Measurements from ENCODE around the gene NOX3.
"Not testable (repeated sequence)": the region's sequence is repeated elsewhere in the genome, so short reads cannot be mapped to it uniquely, and the experiment has no call there.

The NOX3 gene

DNA sequence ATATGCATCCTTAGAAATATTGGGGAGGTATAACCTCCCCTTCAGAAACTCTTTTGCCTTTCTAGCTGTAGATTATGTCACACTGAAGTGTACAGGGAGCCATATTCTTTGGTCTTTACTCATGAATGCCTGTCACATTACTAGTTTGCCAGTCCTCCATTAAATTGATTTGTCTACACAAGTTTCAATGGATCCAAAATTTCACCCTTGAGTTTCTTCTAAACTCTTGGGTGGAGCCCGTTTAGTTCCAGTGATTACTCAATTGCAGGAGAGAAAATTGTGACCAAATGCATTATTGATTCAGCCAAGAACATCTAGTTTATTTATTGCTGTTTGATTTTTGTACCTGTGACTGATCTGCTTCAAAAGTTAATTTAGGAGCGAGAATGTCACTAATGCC is 81.0 kb downstream of the NOX3 start:
- in situ Hi-C loops (cut with MboI; ENCODE audit: low sequenced_read_pairs) = no loop called here

DNA sequence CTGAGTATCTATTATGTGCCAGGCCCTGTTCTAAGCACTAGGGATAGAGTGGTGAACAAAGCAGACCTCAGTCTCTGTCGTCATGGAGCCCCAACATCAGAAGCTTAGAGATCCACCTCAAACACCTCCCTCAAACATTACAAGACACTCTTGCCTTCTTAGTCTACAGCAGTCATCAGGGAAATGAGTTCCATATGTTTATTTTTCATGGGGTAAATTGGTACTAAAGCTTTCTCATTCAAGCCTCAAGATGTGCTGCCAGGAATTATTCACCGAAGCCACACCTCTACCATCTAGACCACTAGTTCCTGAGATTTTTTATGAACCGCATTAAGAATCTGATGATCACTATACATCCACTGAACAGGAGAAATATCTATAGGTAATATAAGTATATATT is 82.4 kb downstream of the NOX3 start:
- in situ Hi-C loops (cut with MboI; ENCODE audit: low sequenced_read_pairs) = no loop called here

DNA sequence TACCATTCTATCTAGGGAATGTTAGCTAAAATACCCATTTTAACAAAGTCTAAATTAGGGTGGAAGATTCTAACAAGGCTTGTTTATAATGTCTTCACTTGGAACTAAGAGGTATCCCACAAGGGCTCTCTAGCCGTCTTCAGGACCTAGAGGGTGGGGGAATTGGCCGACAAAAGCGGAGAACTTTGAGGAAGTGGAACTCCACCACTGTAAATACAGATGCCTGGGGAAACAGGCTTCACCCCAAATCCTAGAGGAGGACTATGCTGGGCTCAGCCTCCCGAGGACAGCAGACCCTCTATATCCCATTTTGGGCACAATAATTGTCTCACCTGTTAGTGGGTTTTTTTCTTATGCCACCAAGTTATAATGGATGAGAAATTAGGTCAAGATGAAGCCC is 83.4 kb downstream of the NOX3 start:
- in situ Hi-C loops (cut with MboI; ENCODE audit: low sequenced_read_pairs) = no loop called here

DNA sequence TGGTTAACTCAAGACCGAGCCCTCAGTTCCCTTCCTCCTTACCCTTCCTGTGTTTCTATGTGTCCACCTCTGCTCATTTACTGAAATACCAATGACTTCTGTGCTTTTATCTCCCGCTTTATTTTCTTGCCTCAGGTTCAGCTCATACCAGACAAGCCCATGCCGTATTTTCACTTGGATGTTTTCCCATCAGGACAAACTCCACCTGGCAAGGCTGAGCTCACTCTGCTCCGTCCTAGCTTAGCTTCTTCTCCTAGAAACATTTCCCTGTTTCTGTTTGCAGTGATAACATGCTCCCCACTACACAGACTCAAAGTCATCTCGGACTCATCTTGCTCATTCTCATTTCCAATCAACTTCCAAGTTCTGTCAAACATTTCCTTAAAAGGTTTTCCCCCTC is 84.4 kb downstream of the NOX3 start:
- in situ Hi-C loops (cut with MboI; ENCODE audit: low sequenced_read_pairs) = no loop called here

DNA sequence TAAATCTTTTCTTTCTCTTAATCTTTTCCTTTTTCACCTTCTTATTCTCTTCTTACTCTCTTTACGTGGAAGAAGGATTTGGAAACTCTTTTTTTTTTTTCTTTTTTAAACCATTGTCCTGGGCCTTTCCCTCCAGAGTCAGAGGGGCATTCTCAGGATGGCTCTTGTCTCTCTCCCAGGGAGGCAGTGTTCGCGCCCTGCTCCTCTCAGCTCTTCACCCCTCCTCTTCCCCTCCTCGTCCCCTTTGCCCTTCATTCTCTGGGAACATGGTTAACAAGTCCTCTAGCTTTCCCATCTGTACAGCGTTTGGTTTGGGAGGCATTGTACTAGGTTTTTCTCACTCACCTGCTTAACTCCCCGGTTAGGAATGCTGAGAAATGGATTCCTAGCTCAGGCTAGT is 89.3 kb downstream of the NOX3 start:
- in situ Hi-C loops (cut with MboI; ENCODE audit: low sequenced_read_pairs) = no loop called here

DNA sequence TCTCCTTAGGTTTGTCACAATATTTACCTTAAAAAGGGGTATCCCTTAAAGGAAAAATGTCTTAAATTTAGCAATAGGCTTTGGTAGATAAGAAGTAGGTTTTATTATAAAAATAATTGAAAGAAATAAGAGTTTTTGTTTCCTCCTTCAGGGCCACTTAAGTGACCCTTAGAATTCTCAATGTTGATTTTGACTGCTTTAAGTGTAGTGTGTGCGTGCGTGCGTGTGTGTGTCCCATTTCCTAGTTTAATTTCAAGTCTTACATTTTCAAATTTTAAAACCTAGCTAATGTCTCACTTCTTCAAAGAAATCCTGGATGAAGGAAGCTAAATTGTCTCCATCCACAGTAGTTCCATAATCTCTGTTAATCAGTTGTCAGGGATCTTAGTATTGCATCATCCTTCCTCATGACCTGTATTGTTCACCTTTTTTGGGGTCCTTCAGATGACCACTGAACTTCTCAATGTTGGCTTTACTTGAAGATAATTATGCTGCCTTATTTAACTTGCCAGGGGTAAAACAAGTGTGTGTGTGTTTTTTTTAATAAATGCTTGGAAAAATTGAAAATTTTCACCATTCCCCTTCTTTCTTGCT is 90.7 kb downstream of the NOX3 start:
- in situ Hi-C loops (cut with MboI; ENCODE audit: low sequenced_read_pairs) = no loop called here

DNA sequence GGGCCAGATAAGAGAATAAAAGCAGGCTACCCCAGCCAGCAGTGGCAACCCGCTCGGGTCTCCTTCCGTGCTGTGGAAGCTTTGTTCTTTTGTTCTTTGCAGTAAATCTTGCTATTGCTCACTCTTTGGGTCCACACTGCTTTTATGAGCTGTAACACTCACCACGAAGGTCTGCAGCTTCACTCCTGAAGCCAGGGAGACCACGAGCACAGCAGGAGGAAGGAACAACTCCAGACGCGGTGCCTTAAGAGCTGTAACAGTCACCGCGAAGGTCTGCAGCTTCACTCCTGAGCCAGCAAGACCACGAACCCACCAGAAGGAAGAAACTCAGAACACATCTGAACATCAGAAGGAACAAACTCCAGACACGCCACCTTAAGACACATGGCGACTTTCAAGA is 91.6 kb downstream of the NOX3 start:
- in situ Hi-C loops (cut with MboI; ENCODE audit: low sequenced_read_pairs) = not testable (repeated sequence)

DNA sequence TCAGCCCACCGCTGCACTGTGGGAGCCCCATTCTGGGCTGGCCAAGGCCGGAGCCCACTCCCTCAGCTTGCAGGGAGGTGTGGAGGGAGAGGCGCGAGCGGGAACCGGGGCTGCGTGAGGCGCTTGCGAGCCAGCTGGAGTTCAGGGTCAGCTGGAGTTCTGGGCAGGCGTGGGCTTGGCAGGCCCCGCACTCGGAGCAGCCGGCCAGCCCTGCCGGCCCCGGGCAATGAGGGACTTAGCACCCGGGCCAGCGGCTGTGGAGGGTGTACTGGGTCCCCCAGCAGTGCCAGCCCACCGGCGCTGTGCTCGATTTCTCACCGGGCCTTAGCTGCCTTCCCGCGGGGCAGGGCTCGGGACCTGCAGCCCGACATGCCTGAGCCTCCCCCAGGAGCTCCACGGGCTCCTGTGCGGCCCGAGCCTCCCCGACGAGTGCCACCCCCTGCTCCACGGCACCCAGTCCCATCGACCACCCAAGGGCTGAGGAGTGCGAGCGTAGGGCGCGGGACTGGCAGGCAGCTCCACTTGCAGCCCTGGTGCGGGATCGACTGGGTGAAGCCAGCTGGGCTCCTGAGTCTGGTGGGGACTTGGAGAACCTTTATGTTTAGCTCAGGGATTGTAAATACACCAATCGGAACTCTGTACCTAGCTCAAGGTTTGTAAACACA is 92.5 kb downstream of the NOX3 start:
- in situ Hi-C loops (cut with MboI; ENCODE audit: low sequenced_read_pairs) = not testable (repeated sequence)

DNA sequence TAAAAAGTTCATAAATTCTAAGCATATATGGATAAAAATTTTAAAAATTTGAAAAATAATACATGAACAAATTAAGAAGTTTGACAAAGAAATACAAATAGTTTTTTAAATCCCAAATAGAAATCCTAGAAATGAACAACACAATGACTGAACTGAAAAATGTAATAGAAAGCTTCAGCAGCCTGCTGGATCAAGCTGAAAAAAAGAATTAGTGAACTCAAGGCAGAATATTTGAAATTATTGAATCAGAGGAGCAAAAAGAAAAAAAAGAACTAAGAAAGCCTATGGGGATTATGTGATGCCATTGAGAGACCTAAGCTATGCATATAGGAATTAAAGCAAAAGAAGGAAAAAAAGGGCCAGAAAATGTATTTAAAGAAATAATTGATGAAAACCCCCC is 101.5 kb downstream of the NOX3 start:
- in situ Hi-C loops (cut with MboI; ENCODE audit: low sequenced_read_pairs) = no loop called here

DNA sequence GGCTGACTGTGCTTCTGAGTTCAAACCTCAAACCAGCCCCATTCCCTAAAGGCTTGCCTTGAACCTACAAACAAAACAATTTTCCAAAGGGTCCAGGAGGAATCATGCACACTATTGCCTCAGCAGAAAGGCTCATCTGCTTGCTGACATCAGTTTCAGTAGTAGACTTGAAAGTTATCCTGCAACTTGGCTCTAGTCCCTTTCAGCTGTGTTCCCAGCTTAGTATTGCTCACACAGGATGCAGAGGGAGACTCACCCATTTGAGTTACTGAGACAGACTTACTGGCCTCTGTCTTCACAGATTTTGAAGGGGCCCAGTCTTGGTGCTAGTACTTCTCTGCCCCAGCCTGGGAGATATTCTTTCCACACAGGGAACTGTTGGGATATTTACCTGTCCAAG is 102.8 kb downstream of the NOX3 start:
- in situ Hi-C loops (cut with MboI; ENCODE audit: low sequenced_read_pairs) = no loop called here

DNA sequence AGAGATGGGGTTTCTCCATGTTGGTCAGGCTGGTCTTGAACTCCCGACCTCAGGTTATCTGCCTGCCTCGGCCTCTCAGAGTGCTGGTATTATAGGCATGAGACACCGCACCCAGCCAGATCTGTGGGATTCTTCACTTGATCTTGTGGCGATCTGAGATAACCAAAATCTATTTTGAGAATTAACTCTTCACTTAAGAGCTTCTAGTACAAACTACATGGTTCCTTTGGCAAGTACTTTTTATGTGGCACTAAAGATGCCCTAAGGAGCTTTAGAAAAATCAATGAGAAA is 103.6 kb downstream of the NOX3 start:
- in situ Hi-C loops (cut with MboI; ENCODE audit: low sequenced_read_pairs) = no loop called here

DNA sequence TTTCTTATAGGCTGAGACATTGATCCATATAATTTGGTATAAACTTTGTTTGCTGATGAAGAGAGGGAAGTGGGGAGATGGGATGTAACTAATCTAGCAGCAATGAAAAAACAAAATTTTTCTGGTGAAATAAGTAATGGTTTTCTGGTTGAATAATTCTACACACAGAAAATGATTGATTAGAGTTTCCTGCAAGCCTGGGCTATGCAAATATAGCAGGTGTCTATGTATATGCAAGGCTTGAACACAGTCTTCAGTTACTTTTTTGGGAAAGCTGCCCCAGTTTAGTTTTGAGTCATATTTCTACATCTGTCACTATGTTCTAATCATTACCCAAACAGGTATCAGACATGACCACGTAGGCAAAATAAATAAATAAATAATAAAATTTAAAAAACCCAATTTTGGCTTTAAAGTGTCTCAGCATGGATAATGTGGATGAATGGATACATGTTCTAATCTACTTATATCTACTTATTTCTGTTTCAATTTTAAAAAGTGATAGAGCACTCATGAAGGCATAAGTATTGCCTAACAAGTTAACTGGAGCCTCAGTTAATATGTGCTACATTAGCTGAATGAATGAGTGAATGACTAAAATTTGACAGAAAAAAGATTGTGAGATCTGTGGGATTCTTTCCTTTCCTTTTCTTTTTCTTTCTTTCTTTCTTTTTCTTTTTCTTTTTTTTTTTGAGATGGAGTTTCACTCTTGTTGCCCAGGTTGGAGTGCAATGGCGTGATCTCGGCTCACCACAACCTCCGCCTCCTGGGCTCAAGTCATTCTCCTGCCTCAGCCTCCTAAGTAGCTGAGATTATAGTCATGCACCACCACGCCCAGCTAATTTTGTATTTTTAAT is 104.1 kb downstream of the NOX3 start:
- in situ Hi-C loops (cut with MboI; ENCODE audit: low sequenced_read_pairs) = no loop called here

DNA sequence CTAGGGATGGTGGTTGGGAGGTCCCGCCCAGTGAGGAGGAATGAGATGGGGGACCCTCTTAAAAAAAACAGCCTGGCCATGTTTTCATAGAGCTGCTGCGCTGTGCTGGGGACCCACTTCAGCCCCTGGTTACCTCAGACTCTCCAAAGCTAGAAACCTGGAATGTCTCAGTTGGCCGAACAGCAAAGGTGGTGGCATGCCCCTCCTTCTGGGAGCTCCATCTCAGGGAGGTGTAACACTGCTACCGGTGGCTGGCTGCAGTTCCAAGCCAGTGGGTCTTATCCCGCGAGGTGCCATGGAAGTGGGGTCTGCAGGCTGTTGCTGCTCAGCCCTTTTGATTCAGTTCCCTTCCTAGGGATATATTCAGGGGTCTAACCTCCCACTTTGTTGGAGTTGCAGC is 105.7 kb downstream of the NOX3 start:
- in situ Hi-C loops (cut with MboI; ENCODE audit: low sequenced_read_pairs) = no loop called here

DNA sequence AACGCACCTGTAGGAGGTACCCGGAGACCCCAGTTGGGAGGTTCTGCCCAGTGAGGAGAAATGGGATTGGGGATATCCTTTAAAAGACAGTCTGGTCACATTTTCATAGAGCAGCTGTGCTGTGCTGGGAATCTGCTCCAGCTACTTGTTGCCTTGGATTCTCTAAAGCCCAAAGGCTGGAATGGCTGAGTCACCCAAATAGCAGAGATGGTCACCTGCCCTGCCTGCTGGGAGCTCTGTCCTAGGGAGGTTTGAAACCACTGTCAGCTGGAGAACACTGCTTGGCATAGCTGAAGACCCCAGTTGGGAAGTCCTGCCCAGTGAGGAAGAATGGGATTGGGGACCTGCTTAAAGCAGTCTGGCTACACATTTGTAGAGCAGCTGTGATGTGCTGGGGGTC is 106.5 kb downstream of the NOX3 start:
- in situ Hi-C loops (cut with MboI; ENCODE audit: low sequenced_read_pairs) = no loop called here

DNA sequence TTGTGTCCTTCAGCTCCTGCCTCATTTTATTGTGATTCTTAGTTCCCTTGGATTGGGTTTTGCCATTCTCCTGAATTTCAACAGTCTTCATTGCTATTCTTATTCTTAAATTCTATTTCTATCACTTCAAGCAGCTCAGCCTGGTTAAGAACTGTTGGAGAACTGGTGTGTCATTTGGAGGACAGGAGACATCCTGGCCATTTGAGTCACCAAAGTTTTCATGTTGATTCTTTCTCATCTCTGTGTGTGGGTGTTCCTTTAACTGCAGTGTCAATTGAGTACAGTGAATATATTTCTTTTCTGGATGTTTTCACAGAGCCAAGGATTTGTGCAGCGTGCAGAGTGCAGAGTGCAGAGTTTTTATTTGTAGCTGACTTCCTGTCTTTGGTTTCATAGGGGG is 107.8 kb downstream of the NOX3 start:
- in situ Hi-C loops (cut with MboI; ENCODE audit: low sequenced_read_pairs) = no loop called here

DNA sequence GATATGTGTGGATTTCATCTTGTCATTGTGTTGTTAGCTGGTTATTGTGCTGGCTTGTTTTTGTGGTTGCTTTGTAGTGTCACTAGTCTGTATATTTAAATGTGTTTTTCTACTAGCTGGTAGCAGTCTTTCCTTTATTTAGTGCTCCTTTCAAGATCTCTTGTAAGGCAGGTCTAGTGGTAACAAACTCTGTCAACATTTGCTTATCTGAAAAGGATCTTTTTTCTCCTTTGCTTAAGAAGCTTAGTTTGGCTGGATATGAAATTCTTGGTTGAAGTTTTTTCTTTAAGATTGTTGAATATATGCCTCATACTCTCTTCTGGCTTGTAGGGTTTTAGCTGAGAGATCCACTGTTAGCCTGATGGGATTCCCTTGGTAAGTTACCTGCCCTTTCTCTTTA is 108.7 kb downstream of the NOX3 start:
- in situ Hi-C loops (cut with MboI; ENCODE audit: low sequenced_read_pairs) = no loop called here

All from hTERT RPE-1 (cell line).